RWPE1 (cell line): Measurements from ENCODE around the gene INO80.
"Not testable (repeated sequence)": the region's sequence is repeated elsewhere in the genome, so short reads cannot be mapped to it uniquely, and the experiment has no call there.

ENCODE experiments used
- CTCF ChIA-PET: fragments of 350-600 bp; sonication (Branson Sonifier 250); formaldehyde crosslinking; extraction: SDS; loops from one replicate; lab custom pipeline; 2021; lab: Yijun Ruan, JAX
- POLR2A ChIA-PET: fragments of 400-600 bp; formaldehyde crosslinking; extraction: SDS; loops from one replicate; lab custom pipeline; 2020; ENCODE audit warnings: antibody characterized with exemption; ENCODE audit not compliant: low non-redundant PET; lab: Yijun Ruan, JAX
- DNase-seq: peaks from one replicate; pipeline ENCODE4 v3.0.0; 2012; ENCODE audit warnings: low spot score
- H3K27ac ChIP-seq: fragments of 450-650 bp; 2 replicates; pipeline ENCODE4 v1.5.1; 2017
- TF ChIP-seq, protein P1 (sequence below): fragments of 450-650 bp; conservative IDR thresholded peaks from 2 replicates; pipeline ENCODE4 v1.5.1; 2017; ENCODE audit warnings: low read depth, mild to moderate bottlenecking

INO80 gene

DNA sequence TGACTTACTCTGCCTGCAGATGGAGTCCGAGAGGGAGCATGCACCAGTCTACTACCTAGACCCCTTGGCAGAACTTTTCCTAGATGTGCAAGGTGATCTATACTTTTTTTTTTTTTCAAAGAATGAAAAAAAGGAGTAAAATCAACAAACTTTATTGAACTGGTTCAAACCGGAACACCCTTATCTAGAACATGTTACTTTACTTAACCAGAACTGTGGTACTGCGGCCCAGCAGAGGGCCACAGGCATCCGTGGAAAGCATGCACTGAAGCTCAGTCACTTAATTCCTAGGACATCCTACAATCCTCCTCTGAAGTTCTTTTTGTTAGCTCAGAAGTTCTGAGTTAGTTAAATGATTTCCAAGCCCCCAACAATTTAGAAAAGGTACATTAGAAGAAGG lies 141.2 kb downstream of the INO80 start:
- no peak for DNase-seq
- TF ChIP-seq, protein P1, sequence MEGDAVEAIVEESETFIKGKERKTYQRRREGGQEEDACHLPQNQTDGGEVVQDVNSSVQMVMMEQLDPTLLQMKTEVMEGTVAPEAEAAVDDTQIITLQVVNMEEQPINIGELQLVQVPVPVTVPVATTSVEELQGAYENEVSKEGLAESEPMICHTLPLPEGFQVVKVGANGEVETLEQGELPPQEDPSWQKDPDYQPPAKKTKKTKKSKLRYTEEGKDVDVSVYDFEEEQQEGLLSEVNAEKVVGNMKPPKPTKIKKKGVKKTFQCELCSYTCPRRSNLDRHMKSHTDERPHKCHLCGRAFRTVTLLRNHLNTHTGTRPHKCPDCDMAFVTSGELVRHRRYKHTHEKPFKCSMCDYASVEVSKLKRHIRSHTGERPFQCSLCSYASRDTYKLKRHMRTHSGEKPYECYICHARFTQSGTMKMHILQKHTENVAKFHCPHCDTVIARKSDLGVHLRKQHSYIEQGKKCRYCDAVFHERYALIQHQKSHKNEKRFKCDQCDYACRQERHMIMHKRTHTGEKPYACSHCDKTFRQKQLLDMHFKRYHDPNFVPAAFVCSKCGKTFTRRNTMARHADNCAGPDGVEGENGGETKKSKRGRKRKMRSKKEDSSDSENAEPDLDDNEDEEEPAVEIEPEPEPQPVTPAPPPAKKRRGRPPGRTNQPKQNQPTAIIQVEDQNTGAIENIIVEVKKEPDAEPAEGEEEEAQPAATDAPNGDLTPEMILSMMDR: no peak
- H3K27ac ChIP-seq: no peak overlapping the region
- ChIA-PET CTCF (interaction anchor here (0.6 to 1.0 kb wide), 4 partner anchors 11 to 71 kb away, joined by 3 to 4 read pairs (median 3); no protein-coding TSS in a partner anchor), POLR2A (interaction anchor here (0.6 kb wide), 1 partner anchor 61 kb away, joined by 6 read pairs; no protein-coding TSS in a partner anchor)

- H3K27ac ChIP-seq: no peak overlapping the region
- ChIA-PET CTCF (no interaction called here), POLR2A (no interaction called here)
- TF ChIP-seq, protein P1: no peak
- DNase-seq: no peak
Observed at GRCh38 chr15:40969363-40969762, 146.7 kb downstream of the INO80 start.

DNA sequence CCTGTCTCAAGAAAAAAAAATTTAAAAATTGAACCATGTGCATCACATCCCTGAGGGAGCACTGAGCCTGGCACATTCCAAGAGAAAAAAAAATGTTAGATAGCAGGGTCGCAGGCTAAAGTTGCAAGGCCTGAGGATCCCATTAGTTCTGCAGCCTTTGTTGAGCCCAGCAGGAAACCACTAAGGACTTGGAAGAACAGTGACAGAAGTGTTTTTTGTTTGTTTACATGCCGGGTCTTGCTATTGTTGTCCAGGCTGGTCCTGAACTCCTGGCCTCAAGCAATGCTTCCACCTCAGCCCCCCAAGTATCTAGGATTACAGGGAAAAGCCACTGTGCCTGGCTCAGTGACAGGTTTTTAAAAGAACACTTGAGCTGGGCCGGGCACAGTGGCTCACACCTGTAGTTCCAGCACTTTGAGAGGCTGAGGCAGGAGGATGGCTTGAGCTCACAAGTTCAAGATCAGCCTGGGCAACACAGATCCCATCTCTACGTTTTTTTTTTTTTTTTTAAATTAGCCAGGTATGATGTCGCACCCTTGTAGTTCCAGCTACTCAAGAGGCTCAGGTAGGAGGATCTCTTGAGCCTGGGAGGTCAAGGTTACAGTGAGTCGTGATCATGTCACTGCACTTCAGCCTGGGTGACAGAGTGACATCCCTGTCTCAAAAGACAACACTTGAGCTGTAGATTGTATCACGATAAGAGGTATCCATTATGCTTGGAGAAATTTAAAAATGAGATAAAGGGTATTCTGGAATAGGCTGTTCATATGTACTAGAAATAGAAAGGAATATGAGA lies 147.6 kb downstream of the INO80 start:
- CTCF ChIA-PET: no interaction called here
- H3K27ac ChIP-seq: no peak overlapping the region
- POLR2A ChIA-PET: interaction anchor here (0.7 kb wide), 1 partner anchor 14 kb away, joined by 8 read pairs; no protein-coding TSS in a partner anchor
- TF ChIP-seq, protein P1: no peak
- DNase-seq: no peak

- no peak overlapping the region for H3K27ac ChIP-seq
- CTCF ChIA-PET: interaction anchor here (1.4 kb wide), 1 partner anchor 61 kb away, joined by 3 read pairs; no protein-coding TSS in a partner anchor
- TF ChIP-seq, protein P1: no peak
- POLR2A ChIA-PET: interaction anchor here (1.1 kb wide), 1 partner anchor 12 kb away, joined by 3 read pairs; no protein-coding TSS in a partner anchor
- no peak for DNase-seq
Observed at GRCh38 chr15:40964634-40965033, 151.4 kb downstream of the INO80 start.

DNA sequence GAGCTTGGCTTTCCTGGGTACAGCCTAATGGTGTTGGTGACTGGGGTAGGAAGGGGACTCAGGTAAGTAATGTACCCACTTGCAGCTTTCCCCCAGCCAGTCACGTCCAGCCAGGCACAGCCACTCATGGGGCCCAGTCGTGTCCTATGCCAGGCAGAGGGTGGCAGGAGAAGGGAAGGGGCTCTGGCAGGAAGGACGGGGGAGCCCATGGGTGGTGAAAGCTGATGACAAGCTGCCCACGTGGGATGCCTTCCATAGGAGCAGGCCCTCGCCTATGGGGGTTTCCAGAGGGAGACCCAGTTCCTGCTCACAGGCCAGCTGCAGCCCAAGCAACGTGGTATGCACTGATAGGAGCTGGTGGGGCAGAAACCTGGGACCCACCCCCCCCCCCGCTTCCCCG lies 152.1 kb downstream of the INO80 start:
- TF ChIP-seq, protein P1: no peak
- POLR2A ChIA-PET: interaction anchor here (0.6 to 1.1 kb wide), 2 partner anchors 11 to 115 kb away, joined by 3 read pairs; no protein-coding TSS in a partner anchor
- CTCF ChIA-PET: interaction anchor here (0.8 to 1.5 kb wide), 3 partner anchors 11 to 60 kb away, joined by 3 to 4 read pairs (median 4); no protein-coding TSS in a partner anchor
- H3K27ac ChIP-seq: no peak overlapping the region
- no peak for DNase-seq

- H3K27ac ChIP-seq: no peak overlapping the region
- no peak for DNase-seq
- ChIA-PET CTCF (interaction anchor here (0.8 to 1.5 kb wide), 4 partner anchors 11 to 59 kb away, joined by 3 to 4 read pairs (median 4); no protein-coding TSS in a partner anchor), POLR2A (interaction anchor here (0.6 to 1.1 kb wide), 2 partner anchors 14 to 114 kb away, joined by 3 to 4 read pairs; no protein-coding TSS in a partner anchor)
- TF ChIP-seq, protein P1: no peak
Observed at GRCh38 chr15:40963201-40963600, 152.9 kb downstream of the INO80 start.

GRCh38 chr15:40962317-40962716 lies 153.8 kb downstream of the INO80 start:
- CTCF ChIA-PET, H3K27ac ChIP-seq, DNase-seq: not testable (repeated sequence)
- POLR2A ChIA-PET: interaction anchor here (1.1 kb wide), 1 partner anchor 15 kb away, joined by 4 read pairs; no protein-coding TSS in a partner anchor

- CTCF ChIA-PET, POLR2A ChIA-PET, H3K27ac ChIP-seq, DNase-seq: not testable (repeated sequence)
Observed at GRCh38 chr15:40961740-40962139, 154.3 kb downstream of the INO80 start.
